H1 (cell line): ENCODE data around the gene PLA2G1B. TPM values are rescaled to one million over a fixed set of nuclear protein-coding genes. Genes with fewer than 3 reads are reported as not detected.
A peak's percentile ranks its signal among the peaks of the same experiment; 100 is the strongest.

Experiments
- CTCF ChIA-PET: fragments of 300-600 bp; sonication (Branson Sonifier 250); formaldehyde crosslinking; loops from one replicate; lab custom pipeline; 2021; ENCODE audit not compliant: partially characterized antibody; lab: Charles Lee
- POLR2A ChIA-PET: fragments of 300-600 bp; sonication (Branson Sonifier 250); formaldehyde crosslinking; loops from one replicate; lab custom pipeline; 2021; ENCODE audit warnings: inconsistent platforms; ENCODE audit not compliant: partially characterized antibody; lab: Charles Lee
- DNase-seq, 2 experiments: peaks; one replicate each; pipeline versions ENCODE4 v3.0.0 to v3.0.0-alpha.2; 2010 to 2022; ENCODE audit warnings: low spot score in 2 of 2, low read depth in 1 of 2, mixed read lengths in 1 of 2
- FAIRE-seq: peaks from 2 replicates; lab custom pipeline; 2011; peaks lifted over from hg19 to GRCh38; lab: Jason Lieb, UNC
- H2AFZ ChIP-seq: 2 replicates; pipeline ENCODE4 v1.8.1; 2012; ENCODE audit warnings: low read length, inconsistent platforms
- H2AK5ac ChIP-seq: 2 replicates; pipeline ENCODE4 v1.6.1; 2013; ENCODE audit warnings: low read depth, low read length
- H2BK120ac ChIP-seq: replicated peaks from 2 replicates; pipeline ENCODE3; 2013; ENCODE audit warnings: low read depth, low read length, inconsistent platforms
- H2BK12ac ChIP-seq: 2 replicates; pipeline ENCODE4 v1.6.1; 2013; ENCODE audit warnings: low read depth, low read length
- H2BK15ac ChIP-seq: 2 replicates; pipeline ENCODE4 v1.6.1; 2013; ENCODE audit warnings: low read length
- H2BK20ac ChIP-seq: 2 replicates; pipeline ENCODE4 v1.6.1; 2013; ENCODE audit warnings: low read length
- H2BK5ac ChIP-seq: 2 replicates; pipeline ENCODE4 v1.6.1; 2013; ENCODE audit warnings: low read depth, low read length
- H3K14ac ChIP-seq: 2 replicates; pipeline ENCODE4 v1.6.1; 2013; ENCODE audit warnings: inconsistent platforms; ENCODE audit not compliant: insufficient read length
- H3K18ac ChIP-seq: 2 replicates; pipeline ENCODE4 v1.6.1; 2013; ENCODE audit warnings: low read length; ENCODE audit errors: extremely low read depth
- H3K23ac ChIP-seq: 2 replicates; pipeline ENCODE4 v1.6.1; 2013; ENCODE audit warnings: inconsistent platforms; ENCODE audit not compliant: insufficient read length
- H3K23me2 ChIP-seq: 2 replicates; pipeline ENCODE4 v1.6.1; 2013; ENCODE audit warnings: low read depth, low read length
- H3K27ac ChIP-seq: 2 replicates; pipeline ENCODE4 v1.6.1; 2011; ENCODE audit warnings: low read depth, low read length, inconsistent platforms
- H3K27me3 ChIP-seq, 4 experiments: replicated peaks in 1 of 4; 1 replicate in 1 of 4; 2 replicates in 3 of 4; pipeline versions ENCODE4 v1.6.1 to v1.8.1; 2011 to 2013; ENCODE audit warnings: low read length in 3 of 4, mild to moderate bottlenecking in 3 of 4, inconsistent platforms in 2 of 4, mixed read lengths in 2 of 4, moderate library complexity in 1 of 4; ENCODE audit not compliant: control insufficient read depth in 3 of 4, insufficient read depth in 3 of 4; ENCODE audit errors: extremely low read depth in 1 of 4
- H3K36me3 ChIP-seq, 4 experiments: 2 replicates each; pipeline versions ENCODE4 v1.6.1 to v1.8.1; 2011 to 2013; ENCODE audit warnings: mild to moderate bottlenecking in 4 of 4, low read length in 3 of 4, moderate library complexity in 2 of 4, control low read depth in 1 of 4, inconsistent platforms in 1 of 4; ENCODE audit not compliant: insufficient read depth in 4 of 4, control insufficient read depth in 2 of 4
- H3K4ac ChIP-seq: replicated peaks from 2 replicates; pipeline ENCODE3; 2013; ENCODE audit warnings: low read length, low read depth, mixed read lengths, inconsistent platforms; ENCODE audit not compliant: insufficient read length
- H3K4me1 ChIP-seq, 4 experiments: replicated peaks in 1 of 4; 1 replicate in 1 of 4; 2 replicates in 3 of 4; pipeline versions ENCODE4 v1.6.1 to v1.8.1; 2011 to 2013; ENCODE audit warnings: low read length in 3 of 4, inconsistent platforms in 2 of 4, mixed read lengths in 1 of 4; ENCODE audit not compliant: insufficient read depth in 4 of 4, control insufficient read depth in 3 of 4
- H3K4me2 ChIP-seq, 2 experiments: 2 replicates each; pipeline versions ENCODE4 v1.6.1 to v1.8.1; 2011 to 2013; ENCODE audit warnings: low read depth in 2 of 2, low read length in 2 of 2, control low read depth in 1 of 2, inconsistent platforms in 1 of 2, mild to moderate bottlenecking in 1 of 2; ENCODE audit not compliant: insufficient read depth in 1 of 2
- H3K4me3 ChIP-seq, 4 experiments: fragments of 200-600, 300-600 bp in 1 of 4; sonication (generic), shearing (Covaris generic), sonication (Bioruptor Twin) in 1 of 4; 2 replicates each; pipeline versions ENCODE4 v1.5.1 to v1.8.1; 2011 to 2016; ENCODE audit warnings: low read length in 4 of 4, low read depth in 3 of 4, control low read depth in 2 of 4, inconsistent platforms in 2 of 4, mild to moderate bottlenecking in 2 of 4, mixed read lengths in 1 of 4, moderate library complexity in 1 of 4; ENCODE audit not compliant: insufficient read depth in 2 of 4; ENCODE audit errors: extremely low read depth in 1 of 4
- H3K56ac ChIP-seq: replicated peaks from 2 replicates; pipeline ENCODE3; 2013; ENCODE audit warnings: low read depth, mild to moderate bottlenecking, mixed read lengths, low read length, inconsistent platforms; ENCODE audit not compliant: insufficient read length
- H3K79me1 ChIP-seq: 2 replicates; pipeline ENCODE4 v1.6.1; 2013; ENCODE audit warnings: low read depth, low read length, control low read depth
- H3K79me2 ChIP-seq, 2 experiments: 2 replicates each; pipeline versions ENCODE4 v1.6.1 to v1.8.1; 2012 to 2013; ENCODE audit warnings: low read length in 2 of 2, mild to moderate bottlenecking in 2 of 2, inconsistent platforms in 1 of 2; ENCODE audit not compliant: insufficient read depth in 2 of 2, control insufficient read depth in 1 of 2
- H3K9ac ChIP-seq, 4 experiments: replicated peaks in 1 of 4; 1 replicate in 1 of 4; 2 replicates in 3 of 4; pipeline versions ENCODE4 v1.6.1 to v1.8.1; 2011 to 2013; ENCODE audit warnings: low read depth in 3 of 4, low read length in 3 of 4, control low read depth in 2 of 4, mild to moderate bottlenecking in 2 of 4, moderate library complexity in 2 of 4, inconsistent platforms in 1 of 4; ENCODE audit errors: extremely low read depth in 1 of 4
- H3K9me3 ChIP-seq, 2 experiments: 2 replicates each; pipeline versions ENCODE4 v1.6.1 to v1.8.1; 2012 to 2013; ENCODE audit warnings: mild to moderate bottlenecking in 2 of 2, moderate library complexity in 2 of 2, control low read depth in 1 of 2, inconsistent platforms in 1 of 2, low read depth in 1 of 2, low read length in 1 of 2, mixed read lengths in 1 of 2; ENCODE audit not compliant: insufficient read depth in 2 of 2
- H4K20me1 ChIP-seq, 2 experiments: replicated peaks in 1 of 2; 2 replicates each; pipeline versions ENCODE3 to v1.8.1; 2011 to 2013; ENCODE audit warnings: inconsistent platforms in 2 of 2, low read length in 2 of 2, mild to moderate bottlenecking in 1 of 2; ENCODE audit not compliant: insufficient read depth in 2 of 2, control insufficient read depth in 1 of 2
- H4K5ac ChIP-seq: 2 replicates; pipeline ENCODE4 v1.6.1; 2013; ENCODE audit warnings: low read length, low read depth, mixed read lengths, inconsistent platforms; ENCODE audit not compliant: insufficient read length
- H4K8ac ChIP-seq: 2 replicates; pipeline ENCODE4 v1.8.0; 2013; ENCODE audit warnings: mild to moderate bottlenecking, moderate library complexity, low read length, inconsistent platforms; ENCODE audit not compliant: insufficient read depth; ENCODE audit errors: extremely low read depth
- H4K91ac ChIP-seq: replicated peaks from 2 replicates; pipeline ENCODE3; 2013; ENCODE audit warnings: low read length, mixed read lengths, inconsistent platforms; ENCODE audit not compliant: insufficient read length
- ASH2L ChIP-seq: fragments of 200-600, 300-600 bp; sonication (generic); IDR thresholded peaks from one replicate; pipeline ENCODE4 v1.7.1; 2017; ENCODE audit warnings: low read length
- CREB1 ChIP-seq: IDR thresholded peaks from 2 replicates; pipeline ENCODE4 v1.6.1; 2012; ENCODE audit warnings: inconsistent platforms
- GTF2F1 ChIP-seq: IDR thresholded peaks from 2 replicates; pipeline ENCODE4 v1.6.1; 2012; ENCODE audit warnings: low read depth, low read length, improper control_type of control experiment, borderline replicate concordance
- TAF1 ChIP-seq: IDR thresholded peaks from 2 replicates; pipeline ENCODE4 v1.6.1; 2011; ENCODE audit warnings: mild to moderate bottlenecking, low read depth, low read length
- WGBS, 2 experiments: shearing (Covaris generic) in 1 of 2; methylation state at CpG; one replicate each; pipeline versions ENCODE4 v1.1.6 to v1.1.7; 2013 to 2015; ENCODE audit warnings: low lambda C conversion rate in 2 of 2, mixed read lengths in 2 of 2, inconsistent platforms in 1 of 2, low coverage in 1 of 2, missing lambda C conversion rate in 1 of 2; ENCODE audit not compliant: insufficient replicate concordance in 2 of 2, insufficient coverage in 1 of 2, insufficient read length in 1 of 2; ENCODE audit errors: extremely low coverage in 1 of 2, missing lambda C conversion rate in 1 of 2; 5-methylcytosine and 5-hydroxymethylcytosine counted together
- polyA plus RNA-seq, 7 experiments: library from polyadenylated mRNA; depleted of rRNA in 3 of 7; stranded (reverse) in 5 of 7; unstranded in 2 of 7; fragments of >200 nt in 5 of 7; fragments of 200-250 nt in 2 of 7; gene quantifications; 1 replicate in 5 of 7; 2 replicates in 1 of 7; 4 replicates in 1 of 7; pipeline versions ENCODE4 v1.2.1 to v1.2.3, GENCODE V29; 2011 to 2013; ENCODE audit warnings: missing spikeins in 2 of 7, mixed read lengths in 2 of 7
- total RNA-seq: library from RNA; stranded (reverse); fragmentation: NEBNext Ultra II Directional; extraction: Animal tissue kit (Norgen Biotek cat#: 25700); gene quantifications from 2 replicates; pipeline ENCODE4 v1.2.1, GENCODE V29; 2021

The PLA2G1B gene
- total and polyA plus RNA-seq, 2 of the 8 experiments (the other 6 are each of a cell fraction or from before 2014, with no cell fraction given) = not detected

DNA sequence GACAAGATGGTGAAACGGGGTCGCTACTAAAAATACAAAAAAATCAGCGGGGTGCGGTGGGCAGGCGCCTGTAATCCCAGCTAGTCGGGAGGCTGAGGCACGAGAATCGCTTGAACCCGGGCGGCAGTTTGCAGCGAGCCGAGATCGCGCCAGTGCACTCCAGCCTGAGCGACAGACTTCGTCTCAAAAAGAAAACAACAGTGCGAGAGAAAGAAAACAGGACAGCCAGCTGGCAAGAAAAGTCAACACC, 35.2 kb downstream of the PLA2G1B start:
- H2BK120ac ChIP-seq = no peak overlapping the region
- no peak overlapping the region for H3K18ac ChIP-seq
- H4K20me1 ChIP-seq = no peaks in the 10 kb centered on the region
- WGBS, 2 experiments = 2% methylated on average over 16 of the region's 17 CpGs; no CpG with 5 or more reads in 1 of the 2 experiments
- no peak overlapping the region for H2AFZ ChIP-seq
- H3K9me3 ChIP-seq = no peaks in the 10 kb centered on the region
- no peak for DNase-seq
- FAIRE-seq = no peak
- peaks cover 4% of the 10 kb centered on the region in 4 experiments; a peak in 6 of 7 replicates for H3K4me1 ChIP-seq
- H2BK5ac ChIP-seq = peak overlapping the region; percentile 100
- H3K4me3 ChIP-seq = peak overlapping the region; percentile 72 to 91 (median 73)
- H4K8ac ChIP-seq = peak overlapping the region; percentile 98; the same call in 1 of the 2 replicates
- H3K79me2 ChIP-seq = no peaks in the 10 kb centered on the region
- H3K36me3 ChIP-seq = no peaks in the 10 kb centered on the region
- H4K91ac ChIP-seq = no peak overlapping the region
- POLR2A ChIA-PET = interaction anchor here (0.8 to 67.0 kb wide), 46 partner anchors 8 to 415 kb away, joined by 3 to 4270 read pairs (median 7); partner anchors contain the start of genes BICDL1, CIT, COX6A1 and DYNLL1
- no peaks in the 10 kb centered on the region for H3K27me3 ChIP-seq
- peak overlapping the region; percentile 87 to 100 for H3K4me2 ChIP-seq
- peak overlapping the region; percentile 100 for H3K27ac ChIP-seq
- CTCF ChIA-PET = interaction anchor here (1.3 to 11.9 kb wide), 6 partner anchors 9 to 63 kb away, joined by 3 to 148 read pairs (median 9); partner anchors contain the start of gene PXN
- no peak overlapping the region for H2BK20ac ChIP-seq
- no peak overlapping the region for H3K4ac ChIP-seq
- peaks cover 7% of the 10 kb centered on the region; the same call in 1 of the 2 replicates for H3K23me2 ChIP-seq
- H3K14ac ChIP-seq = no peak overlapping the region
- H3K79me1 ChIP-seq = no peaks in the 10 kb centered on the region
- H3K23ac ChIP-seq = no peak overlapping the region
- H3K56ac ChIP-seq = no peak overlapping the region
- H2BK15ac ChIP-seq = no peak overlapping the region
- peak overlapping the region in 3 of 4 experiments; percentile 97 to 99 (median 98); a peak in 6 of 7 replicates for H3K9ac ChIP-seq
- H4K5ac ChIP-seq = peak overlapping the region; percentile 35
- TF ChIP-seq ASH2L = peak; percentile 66
- no peak for TF ChIP-seq GTF2F1
- TF ChIP-seq TAF1 = 0 out of 2 replicates have a peak, but pooled peaks have one; percentile 38
- TF ChIP-seq CREB1 = no peak
- TF ChIP-seq, all 59 proteins: peak for 2
- Histone ChIP-seq H2BK12ac (peak overlapping the region; percentile 92; the same call in 1 of the 2 replicates), H2AK5ac (peak overlapping the region; percentile 100; the same call in 1 of the 2 replicates)
